Measurements from ENCODE around the gene MOB1B.
"Not testable (repeated sequence)": the region's sequence is repeated elsewhere in the genome, so short reads cannot be mapped to it uniquely, and the experiment has no call there.

MOB1B gene

DNA sequence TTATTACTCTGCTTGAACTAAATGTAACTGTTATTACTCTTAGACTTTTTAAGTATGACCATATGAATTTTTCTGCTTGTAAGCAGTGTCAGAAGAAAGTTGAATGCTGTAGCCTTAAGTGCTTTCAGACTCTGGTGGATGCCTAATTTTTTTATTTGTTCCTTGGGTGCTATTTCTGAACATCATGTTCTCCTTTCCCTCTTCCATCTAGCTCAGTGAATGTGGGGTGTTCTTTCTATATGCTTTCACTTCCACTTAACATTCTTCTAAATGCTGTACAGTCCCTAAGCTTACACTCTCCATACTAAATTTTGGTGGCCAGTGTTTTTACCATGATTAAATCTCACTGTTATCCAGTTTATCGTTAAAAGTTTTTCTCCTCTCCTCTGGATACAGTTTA lies 94.9 kb downstream of the MOB1B start:
- Mint-ChIP-seq H3K27ac (peak overlapping the region; percentile 93), H3K36me3 (ENCODE audit: low read depth) (peaks cover 84% of the 10 kb centered on the region), H3K9me3 (peaks cover under 1% of the 10 kb centered on the region), H3K27me3 (no peaks in the 10 kb centered on the region), H3K4me1 (ENCODE audit: low read depth) (peaks cover 80% of the 10 kb centered on the region), H3K4me3 (peak overlapping the region; percentile 96)
- no peak for DNase-seq

DNA sequence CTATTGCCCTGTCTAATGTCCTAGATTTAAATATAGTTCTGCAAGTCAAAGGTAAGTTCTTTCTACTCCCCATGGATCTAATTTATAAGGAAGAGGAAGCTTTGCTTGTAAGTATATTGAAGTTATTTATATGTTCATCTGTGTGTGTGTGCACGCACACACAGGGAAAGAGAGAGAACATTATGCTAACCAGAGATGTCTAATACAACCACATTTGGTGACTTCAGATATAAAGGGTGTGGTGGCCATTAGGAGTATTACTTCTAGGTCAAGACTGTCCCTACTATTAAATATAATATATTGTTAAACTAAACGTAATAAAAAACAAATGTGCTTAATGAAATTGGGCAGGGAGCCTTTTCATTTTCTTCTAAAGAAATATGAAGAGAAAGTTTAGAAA lies 95.4 kb downstream of the MOB1B start:
- Mint-ChIP-seq H3K36me3 (ENCODE audit: low read depth) (peaks cover 89% of the 10 kb centered on the region), H3K9me3 (peaks cover 2% of the 10 kb centered on the region)
- no peak for DNase-seq

DNA sequence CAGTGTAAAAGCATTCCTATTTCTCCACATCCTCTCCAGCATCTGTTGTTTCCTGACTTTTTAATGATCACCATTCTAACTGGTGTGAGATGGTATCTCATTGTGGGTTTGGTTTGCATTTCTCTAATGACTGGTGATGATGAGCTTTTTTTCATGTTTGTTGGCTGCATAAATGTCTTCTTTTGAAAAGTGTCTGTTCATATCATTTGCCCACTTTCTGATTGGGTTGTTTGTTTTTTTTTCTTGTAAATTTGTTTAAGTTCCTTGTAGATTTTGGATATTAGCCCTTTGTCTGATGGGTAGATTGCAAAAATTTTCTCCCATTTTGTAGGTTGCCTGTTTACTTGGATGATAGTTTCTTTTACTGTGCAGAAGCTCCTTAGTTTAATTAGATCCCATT lies 97.5 kb downstream of the MOB1B start:
- not testable (repeated sequence) for DNase-seq, H3K27ac Mint-ChIP-seq, H3K27me3 Mint-ChIP-seq, H3K9me3 Mint-ChIP-seq, H3K4me3 Mint-ChIP-seq
- Mint-ChIP-seq H3K4me1 (ENCODE audit: low read depth) (peaks cover 94% of the 10 kb centered on the region), H3K36me3 (ENCODE audit: low read depth) (peaks cover 89% of the 10 kb centered on the region)

More for the DNA sequence above, 95.4 kb downstream of the MOB1B start:
- H3K4me3 Mint-ChIP-seq: peak overlapping the region; percentile 96
- H3K27me3 Mint-ChIP-seq: no peaks in the 10 kb centered on the region
- peak overlapping the region; percentile 93 for H3K27ac Mint-ChIP-seq
- peaks cover 81% of the 10 kb centered on the region for H3K4me1 Mint-ChIP-seq (ENCODE audit: low read depth)

DNA sequence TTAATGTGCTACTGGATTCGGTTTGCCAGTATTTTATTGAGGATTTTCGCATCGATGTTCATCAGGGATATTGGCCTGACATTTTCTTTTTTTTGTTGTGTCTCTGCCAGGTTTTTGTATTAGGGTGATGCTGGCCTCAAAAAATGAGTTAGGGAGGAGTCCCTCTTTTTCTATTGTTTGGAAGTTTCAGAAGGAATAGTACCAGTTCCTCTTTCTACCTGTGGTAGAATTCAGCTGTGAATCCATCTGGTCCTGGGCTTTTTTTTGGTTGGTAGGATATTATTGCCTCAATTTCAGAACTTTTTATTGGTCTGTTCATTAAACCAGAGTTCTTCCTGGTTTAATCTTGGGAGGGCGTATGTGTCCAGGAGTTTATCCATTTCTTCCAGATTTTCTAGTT lies 99.2 kb downstream of the MOB1B start:
- H3K4me1 Mint-ChIP-seq (ENCODE audit: low read depth): peaks cover 87% of the 10 kb centered on the region
- not testable (repeated sequence) for H3K4me3 Mint-ChIP-seq, H3K9me3 Mint-ChIP-seq, H3K27me3 Mint-ChIP-seq, H3K27ac Mint-ChIP-seq, DNase-seq
- peaks cover 72% of the 10 kb centered on the region for H3K36me3 Mint-ChIP-seq (ENCODE audit: low read depth)

- Mint-ChIP-seq H3K27ac (peak overlapping the region; percentile 84), H3K9me3 (peaks cover 2% of the 10 kb centered on the region), H3K27me3 (no peaks in the 10 kb centered on the region), H3K4me3 (peak overlapping the region; percentile 43), H3K36me3 (ENCODE audit: low read depth) (peaks cover 63% of the 10 kb centered on the region), H3K4me1 (ENCODE audit: low read depth) (peaks cover 86% of the 10 kb centered on the region)
- peak; percentile 60 for DNase-seq
Observed at GRCh38 chr4:71004281-71004851, 102.2 kb downstream of the MOB1B start.

- H3K27me3 Mint-ChIP-seq, DNase-seq, H3K9me3 Mint-ChIP-seq, H3K4me3 Mint-ChIP-seq: not testable (repeated sequence)
- Mint-ChIP-seq H3K36me3 (ENCODE audit: low read depth) (peaks cover 61% of the 10 kb centered on the region), H3K4me1 (ENCODE audit: low read depth) (peaks cover 86% of the 10 kb centered on the region), H3K27ac (peak overlapping the region; percentile 84)
Observed at GRCh38 chr4:71005025-71005424, 102.9 kb downstream of the MOB1B start.

DNA sequence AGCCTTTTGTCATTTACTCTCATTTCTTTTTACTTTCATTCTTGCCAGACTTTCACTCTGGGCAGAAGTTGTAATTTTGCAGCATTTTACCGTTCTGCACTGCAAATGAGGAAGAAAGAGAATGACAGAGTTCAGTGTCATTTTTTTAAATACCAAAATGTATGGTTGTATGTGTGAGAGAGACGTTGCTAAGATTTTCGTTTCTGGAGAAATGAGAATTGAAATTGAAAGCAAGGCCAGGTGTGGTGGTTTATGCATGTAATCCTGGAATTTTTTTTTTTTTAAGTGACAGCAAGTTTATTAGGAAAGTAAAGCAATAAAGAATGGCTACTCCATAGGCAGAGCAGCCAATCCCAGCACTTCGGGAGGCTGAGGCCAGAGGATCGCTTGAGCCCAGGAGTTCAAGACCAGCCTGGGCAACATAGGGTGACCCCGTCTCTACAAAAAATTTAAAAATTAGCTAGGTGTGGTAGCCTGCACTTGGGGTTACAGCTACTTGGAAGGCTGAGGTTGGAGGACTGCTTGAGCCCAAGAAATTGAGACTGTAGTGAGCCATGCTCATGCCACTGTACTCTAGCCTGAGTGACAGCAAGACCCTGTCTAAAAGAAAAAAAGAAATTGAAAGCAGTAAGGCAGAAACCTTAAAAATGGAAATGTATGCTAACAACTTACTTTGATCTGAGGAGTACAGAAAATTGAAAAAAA lies 104.2 kb downstream of the MOB1B start:
- no peaks in the 10 kb centered on the region for H3K27me3 Mint-ChIP-seq
- peaks cover 2% of the 10 kb centered on the region for H3K9me3 Mint-ChIP-seq
- peak overlapping the region; percentile 9 for H3K4me3 Mint-ChIP-seq
- peak overlapping the region; percentile 93 for H3K27ac Mint-ChIP-seq
- peaks cover 52% of the 10 kb centered on the region for H3K36me3 Mint-ChIP-seq (ENCODE audit: low read depth)
- peaks cover 76% of the 10 kb centered on the region for H3K4me1 Mint-ChIP-seq (ENCODE audit: low read depth)
- DNase-seq: peak; percentile 41

DNA sequence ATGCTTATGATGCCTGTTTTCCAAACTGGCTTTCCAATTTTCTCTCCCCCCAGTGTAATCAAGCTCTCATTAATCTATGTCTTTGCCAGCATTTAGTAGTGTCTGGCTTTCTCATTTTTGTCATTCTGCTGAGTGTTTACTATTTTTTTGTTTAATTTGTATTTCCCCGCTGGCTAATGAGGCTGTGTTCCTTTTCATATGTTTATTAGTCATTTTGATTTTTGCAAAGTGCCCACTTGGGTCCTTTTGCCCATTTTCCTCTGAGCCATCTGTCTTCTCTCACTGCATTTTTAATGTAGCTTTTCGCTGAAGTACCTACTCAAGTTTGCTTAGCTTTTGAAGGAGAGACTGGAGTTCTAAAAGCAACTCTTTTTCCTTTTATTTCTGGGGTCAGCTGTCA lies 106.0 kb downstream of the MOB1B start:
- no peak for DNase-seq
- no peak overlapping the region for H3K4me3 Mint-ChIP-seq
- peaks cover 52% of the 10 kb centered on the region for H3K36me3 Mint-ChIP-seq (ENCODE audit: low read depth)
- H3K27me3 Mint-ChIP-seq: no peaks in the 10 kb centered on the region
- H3K4me1 Mint-ChIP-seq (ENCODE audit: low read depth): peaks cover 60% of the 10 kb centered on the region
- H3K9me3 Mint-ChIP-seq: no peaks in the 10 kb centered on the region
- H3K27ac Mint-ChIP-seq: peak overlapping the region; percentile 69

- H3K27me3 Mint-ChIP-seq: no peaks in the 10 kb centered on the region
- H3K4me1 Mint-ChIP-seq (ENCODE audit: low read depth): peaks cover 51% of the 10 kb centered on the region
- no peaks in the 10 kb centered on the region for H3K9me3 Mint-ChIP-seq
- DNase-seq: no peak
- peak overlapping the region; percentile 87 for H3K27ac Mint-ChIP-seq
- H3K36me3 Mint-ChIP-seq (ENCODE audit: low read depth): peaks cover 52% of the 10 kb centered on the region
- H3K4me3 Mint-ChIP-seq: no peak overlapping the region
Observed at GRCh38 chr4:71009086-71009485, 106.9 kb downstream of the MOB1B start.

DNA sequence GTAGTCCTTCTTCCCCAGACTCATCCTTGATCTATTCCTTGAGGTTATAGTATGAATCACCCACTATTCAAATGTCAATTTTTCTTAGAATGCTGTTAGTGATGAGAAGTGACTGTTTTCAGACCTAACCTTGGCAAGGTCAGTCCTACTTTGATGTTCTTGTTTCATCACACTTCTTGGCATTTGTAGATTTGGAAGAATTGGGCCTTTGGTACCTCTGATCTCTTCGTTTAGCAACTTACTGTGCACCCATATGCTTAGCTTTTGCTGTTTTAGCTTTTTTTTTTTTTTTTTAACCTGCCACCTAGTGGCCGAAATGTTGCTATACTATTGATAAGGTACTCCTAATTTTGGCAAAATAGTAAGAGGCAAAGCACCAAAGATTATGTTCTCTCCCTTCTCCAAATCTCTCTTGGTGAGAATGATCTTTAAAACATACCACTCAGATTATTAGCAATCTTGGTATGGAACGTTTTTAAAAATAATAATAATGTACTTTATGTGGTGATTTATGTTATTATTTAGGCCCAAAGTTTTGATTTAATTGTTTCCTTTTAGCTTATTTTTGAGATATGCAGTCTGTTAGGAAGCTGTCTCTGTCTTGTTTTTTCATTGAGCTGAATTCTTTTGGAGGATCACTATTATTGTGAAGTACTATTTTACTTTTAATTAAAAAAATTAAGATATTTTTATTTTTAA lies 107.9 kb downstream of the MOB1B start:
- H3K36me3 Mint-ChIP-seq (ENCODE audit: low read depth): peaks cover 54% of the 10 kb centered on the region
- H3K4me1 Mint-ChIP-seq (ENCODE audit: low read depth): peaks cover 41% of the 10 kb centered on the region
- H3K4me3 Mint-ChIP-seq: no peak overlapping the region

DNA sequence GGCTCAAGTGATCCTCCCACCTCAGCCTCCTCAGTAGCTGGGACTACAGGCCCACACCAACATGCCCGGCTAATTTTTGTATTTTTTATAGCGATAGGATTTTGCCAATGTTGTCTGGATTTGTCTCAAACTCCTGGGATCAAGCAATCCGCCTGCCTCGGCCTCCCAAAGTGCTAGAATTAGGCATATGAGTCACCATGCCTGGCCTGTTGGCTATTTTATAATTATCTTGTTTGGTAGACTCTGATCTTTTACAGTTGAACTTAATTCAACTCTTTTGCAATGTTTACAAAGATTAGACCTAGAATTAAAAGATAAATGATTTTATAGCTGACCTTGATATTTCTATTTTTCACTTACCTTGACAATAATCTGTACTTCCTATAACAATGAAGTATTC lies 109.3 kb downstream of the MOB1B start:
- Mint-ChIP-seq H3K27me3 (no peaks in the 10 kb centered on the region), H3K4me3 (no peak overlapping the region), H3K4me1 (ENCODE audit: low read depth) (peaks cover 35% of the 10 kb centered on the region), H3K36me3 (ENCODE audit: low read depth) (peaks cover 62% of the 10 kb centered on the region), H3K27ac (no peak overlapping the region), H3K9me3 (no peaks in the 10 kb centered on the region)
- no peak for DNase-seq

More for the DNA sequence above, 107.9 kb downstream of the MOB1B start:
- H3K27me3 Mint-ChIP-seq: no peaks in the 10 kb centered on the region
- DNase-seq: no peak
- H3K9me3 Mint-ChIP-seq: no peaks in the 10 kb centered on the region
- H3K27ac Mint-ChIP-seq: peak overlapping the region; percentile 87

DNA sequence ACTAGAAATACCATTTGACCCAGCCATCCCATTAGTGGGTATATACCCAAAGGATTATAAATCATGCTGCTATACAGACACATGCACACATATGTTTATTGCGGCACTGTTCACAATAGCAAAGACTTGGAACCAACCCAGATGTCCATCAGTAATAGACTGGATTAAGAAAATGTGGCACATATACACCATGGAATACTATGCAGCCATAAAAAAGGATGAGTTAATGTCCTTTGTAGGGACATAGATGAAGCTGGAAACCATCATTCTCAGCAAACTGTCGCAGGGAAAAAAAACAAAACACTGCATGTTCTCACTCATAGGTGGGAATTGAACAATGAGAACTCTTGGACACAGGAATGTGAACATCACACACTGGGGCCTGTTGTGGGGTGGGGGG lies 115.2 kb downstream of the MOB1B start:
- Mint-ChIP-seq H3K36me3 (ENCODE audit: low read depth) (peaks cover 59% of the 10 kb centered on the region), H3K27ac (peak overlapping the region; percentile 33)
- H3K4me3 Mint-ChIP-seq: not testable (repeated sequence)

DNA sequence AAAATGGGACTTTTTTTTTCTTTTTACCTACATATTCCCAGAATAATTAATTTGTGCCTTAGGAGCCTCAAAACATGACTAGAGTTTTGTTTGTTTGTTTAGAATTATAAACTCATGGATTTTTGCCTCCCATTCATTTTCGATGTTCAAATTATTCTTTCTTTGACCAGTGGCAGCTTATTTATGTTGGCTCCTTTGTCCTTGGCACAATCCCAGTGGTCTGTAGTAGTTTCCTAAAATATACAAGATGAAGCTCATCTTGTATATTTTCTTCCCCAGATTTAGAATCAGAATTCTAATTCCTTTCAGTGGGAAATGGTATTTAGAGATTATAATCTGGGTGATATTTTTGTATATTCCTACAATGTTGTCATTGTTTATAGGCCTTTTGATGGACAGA lies 118.4 kb downstream of the MOB1B start:
- H3K4me1 Mint-ChIP-seq (ENCODE audit: low read depth): peaks cover 17% of the 10 kb centered on the region
- H3K9me3 Mint-ChIP-seq: no peaks in the 10 kb centered on the region
- H3K4me3 Mint-ChIP-seq: no peak overlapping the region
- H3K36me3 Mint-ChIP-seq (ENCODE audit: low read depth): peaks cover 57% of the 10 kb centered on the region
- no peak overlapping the region for H3K27ac Mint-ChIP-seq
- no peak for DNase-seq
- no peaks in the 10 kb centered on the region for H3K27me3 Mint-ChIP-seq

More for the DNA sequence above, 115.2 kb downstream of the MOB1B start:
- not testable (repeated sequence) for H3K9me3 Mint-ChIP-seq, H3K27me3 Mint-ChIP-seq, DNase-seq
- H3K4me1 Mint-ChIP-seq (ENCODE audit: low read depth): peaks cover 13% of the 10 kb centered on the region

DNA sequence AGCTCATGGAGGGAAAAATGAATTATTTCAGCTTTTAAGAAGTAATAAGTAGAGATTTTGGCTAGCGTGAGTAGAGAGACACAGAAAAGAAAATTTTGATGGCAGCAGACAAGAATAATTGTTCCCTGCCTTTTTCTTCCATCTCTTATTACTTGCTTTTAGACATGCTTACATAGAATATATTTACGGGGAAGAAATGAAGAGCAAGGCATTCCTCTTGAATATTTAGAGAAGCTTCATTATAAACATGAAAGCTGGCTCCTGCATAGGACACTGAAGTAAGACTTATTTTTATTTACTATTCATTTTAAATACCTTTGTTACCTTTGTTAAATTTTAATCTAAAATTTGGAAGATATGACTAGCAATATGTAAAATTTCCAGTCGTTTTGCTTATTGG lies 123.5 kb downstream of the MOB1B start:
- H3K4me1 Mint-ChIP-seq (ENCODE audit: low read depth): peaks cover 12% of the 10 kb centered on the region
- no peak overlapping the region for H3K27ac Mint-ChIP-seq
- no peaks in the 10 kb centered on the region for H3K27me3 Mint-ChIP-seq
- DNase-seq: no peak
- no peak overlapping the region for H3K4me3 Mint-ChIP-seq
- peaks cover 77% of the 10 kb centered on the region for H3K36me3 Mint-ChIP-seq (ENCODE audit: low read depth)
- H3K9me3 Mint-ChIP-seq: no peaks in the 10 kb centered on the region

- H3K4me1 Mint-ChIP-seq (ENCODE audit: low read depth): peaks cover 12% of the 10 kb centered on the region
- H3K4me3 Mint-ChIP-seq: no peak overlapping the region
- DNase-seq: no peak
- peaks cover 75% of the 10 kb centered on the region for H3K36me3 Mint-ChIP-seq (ENCODE audit: low read depth)
- H3K27ac Mint-ChIP-seq: no peak overlapping the region
- H3K9me3 Mint-ChIP-seq: no peaks in the 10 kb centered on the region
- no peaks in the 10 kb centered on the region for H3K27me3 Mint-ChIP-seq
Observed at GRCh38 chr4:71026086-71026485, 123.9 kb downstream of the MOB1B start.

Measured in activated T-cell treated with anti-CD3 and anti-CD28 coated beads, Interleukin-2, amount 50 U/mL, for 24 hours (primary cell).